Activated CD4-positive, alpha-beta T cell treated with anti-CD3 and anti-CD28 coated beads, Interleukin-10, Interleukin-2, amounts not matched to agents 100 ng/mL and 50 ng/mL, durations not matched to agents 16 hours and 8 hours (primary cell): ENCODE data around the gene UTS2R.
"Not testable (repeated sequence)": the region's sequence is repeated elsewhere in the genome, so short reads cannot be mapped to it uniquely, and the experiment has no call there.

Experiments used
- DNase-seq: peaks from one replicate; pipeline ENCODE4 v3.0.0-alpha.2; 2020

Gene UTS2R

GRCh38 chr17:82355770-82356427, 15.7 kb upstream of the UTS2R start:
- no peak for DNase-seq

GRCh38 chr17:82356845-82357355, 14.7 kb upstream of the UTS2R start:
- DNase-seq, result no peak

GRCh38 chr17:82357394-82357793, 14.2 kb upstream of the UTS2R start:
- no peak for DNase-seq

GRCh38 chr17:82358465-82359350, 12.9 kb upstream of the UTS2R start, which contains the start of gene TEX19:
TSS of gene TEX19 (plus strand) at chr17:82359247. CDS start at chr17:82362151, 2,904 bp downstream.
- peak; percentile 44 for DNase-seq

GRCh38 chr17:82359451-82360074, 12.0 kb upstream of the UTS2R start:
- DNase-seq, result not testable (repeated sequence)

GRCh38 chr17:82361885-82362633, 9.5 kb upstream of the UTS2R start:
- no peak for DNase-seq

- DNase-seq, result no peak
Observed at GRCh38 chr17:82365606-82366295, 5.8 kb upstream of the UTS2R start.

GRCh38 chr17:82366749-82367148, 4.8 kb upstream of the UTS2R start:
- no peak for DNase-seq

GRCh38 chr17:82367724-82368524, 3.6 kb upstream of the UTS2R start:
- DNase-seq, result peak; percentile 21

- DNase-seq, result no peak
Observed at GRCh38 chr17:82369211-82369610, 2.4 kb upstream of the UTS2R start.

GRCh38 chr17:82370471-82371332, 863 bp upstream of the UTS2R start:
- DNase-seq, result peak; percentile 36

GRCh38 chr17:82372249-82373071, 895 bp downstream of the UTS2R start:
- no peak for DNase-seq

GRCh38 chr17:82373072-82373452, 1.5 kb downstream of the UTS2R start:
- not testable (repeated sequence) for DNase-seq

GRCh38 chr17:82373731-82374625, 2.4 kb downstream of the UTS2R start:
- DNase-seq, result no peak

GRCh38 chr17:82374626-82375331, 3.2 kb downstream of the UTS2R start:
- no peak for DNase-seq

- DNase-seq, result no peak
Observed at GRCh38 chr17:82375359-82376041, 3.9 kb downstream of the UTS2R start.
